Mesenchymal stem cell (in vitro differentiated cells and primary cell): Measurements from ENCODE around the gene SPAG17.

ENCODE experiments used
- DNase-seq: peaks from one replicate; pipeline ENCODE4 v3.0.0-alpha.2; 2013
- H2AFZ ChIP-seq: one replicate; pipeline ENCODE4 v1.6.1; 2013; ENCODE audit warnings: low read depth, mild to moderate bottlenecking, control low read depth, inconsistent platforms, low read length, moderate library complexity
- H2AK5ac ChIP-seq: 2 replicates; pipeline ENCODE4 v1.6.1; 2013; ENCODE audit warnings: low read length, moderate library complexity, mild to moderate bottlenecking, inconsistent platforms; ENCODE audit not compliant: severe bottlenecking
- H2BK120ac ChIP-seq: one replicate; pipeline ENCODE4 v1.6.1; 2013; ENCODE audit warnings: low read depth, mild to moderate bottlenecking, inconsistent platforms, low read length, moderate library complexity
- H2BK12ac ChIP-seq, 2 experiments: one replicate each; pipeline ENCODE4 v1.6.1; 2013; ENCODE audit warnings: inconsistent platforms in 2 of 2, low read length in 2 of 2, mild to moderate bottlenecking in 2 of 2, moderate library complexity in 2 of 2, control low read depth in 1 of 2
- H2BK15ac ChIP-seq: one replicate; pipeline ENCODE4 v1.6.1; 2013; ENCODE audit warnings: mild to moderate bottlenecking, low read depth, inconsistent platforms; ENCODE audit not compliant: poor library complexity, severe bottlenecking
- H2BK5ac ChIP-seq: 2 replicates; pipeline ENCODE4 v1.6.1; 2013; ENCODE audit warnings: low read depth, mild to moderate bottlenecking, low read length, control low read depth, inconsistent platforms; ENCODE audit not compliant: poor library complexity, severe bottlenecking
- H3K14ac ChIP-seq, 2 experiments: one replicate each; pipeline ENCODE4 v1.6.1; 2013; ENCODE audit warnings: inconsistent platforms in 2 of 2, low read length in 2 of 2, control low read depth in 1 of 2, mild to moderate bottlenecking in 1 of 2, moderate library complexity in 1 of 2
- H3K18ac ChIP-seq, 2 experiments: one replicate each; pipeline ENCODE4 v1.6.1; 2013; ENCODE audit warnings: inconsistent platforms in 2 of 2, low read length in 2 of 2, control low read depth in 1 of 2, low read depth in 1 of 2, mild to moderate bottlenecking in 1 of 2
- H3K23ac ChIP-seq, 2 experiments: one replicate each; pipeline ENCODE4 v1.6.1; 2013; ENCODE audit warnings: inconsistent platforms in 2 of 2, low read length in 2 of 2, mild to moderate bottlenecking in 2 of 2, moderate library complexity in 2 of 2, control low read depth in 1 of 2
- H3K27ac ChIP-seq: 2 replicates; pipeline ENCODE4 v1.5.1; 2013; ENCODE audit warnings: mild to moderate bottlenecking, moderate library complexity, low read length, control low read depth, inconsistent platforms; ENCODE audit not compliant: poor library complexity, severe bottlenecking
- H3K27me3 ChIP-seq, 2 experiments: 2 replicates each; pipeline versions ENCODE4 v1.6.1 to v1.7.0; 2013; ENCODE audit warnings: low read length in 2 of 2, mild to moderate bottlenecking in 2 of 2, moderate library complexity in 2 of 2, control low read depth in 1 of 2, inconsistent platforms in 1 of 2; ENCODE audit not compliant: control insufficient read depth in 1 of 2, insufficient read depth in 1 of 2
- H3K36me3 ChIP-seq, 2 experiments: 2 replicates each; pipeline versions ENCODE4 v1.6.1 to v1.7.0; 2013; ENCODE audit warnings: low read length in 2 of 2, control low read depth in 1 of 2, inconsistent platforms in 1 of 2, low read depth in 1 of 2, mild to moderate bottlenecking in 1 of 2; ENCODE audit not compliant: insufficient read depth in 2 of 2, control insufficient read depth in 1 of 2
- H3K4ac ChIP-seq, 2 experiments: one replicate each; pipeline ENCODE4 v1.6.1; 2013; ENCODE audit warnings: inconsistent platforms in 2 of 2, low read length in 2 of 2, mild to moderate bottlenecking in 2 of 2, moderate library complexity in 2 of 2, control low read depth in 1 of 2, low read depth in 1 of 2
- H3K4me1 ChIP-seq: 2 replicates; pipeline ENCODE4 v1.6.1; 2013; ENCODE audit warnings: low read depth, low read length, control low read depth; ENCODE audit not compliant: control insufficient read depth, insufficient read depth
- H3K4me2 ChIP-seq: 2 replicates; pipeline ENCODE4 v1.6.1; 2013; ENCODE audit warnings: low read length, mild to moderate bottlenecking, inconsistent platforms; ENCODE audit not compliant: poor library complexity, severe bottlenecking
- H3K4me3 ChIP-seq, 2 experiments: 2 replicates each; pipeline versions ENCODE4 v1.5.1 to v1.7.0; 2013; ENCODE audit warnings: low read length in 2 of 2, mild to moderate bottlenecking in 2 of 2, control low read depth in 1 of 2, low read depth in 1 of 2; ENCODE audit not compliant: insufficient read depth in 1 of 2
- H3K79me1 ChIP-seq: replicated peaks from 2 replicates; pipeline ENCODE4 v1.6.1; 2013; ENCODE audit warnings: mild to moderate bottlenecking, control low read depth, low read length, inconsistent platforms; ENCODE audit not compliant: poor library complexity, severe bottlenecking
- H3K9ac ChIP-seq: 2 replicates; pipeline ENCODE4 v1.7.0; 2013; ENCODE audit warnings: mild to moderate bottlenecking, low read length, moderate library complexity
- H3K9me3 ChIP-seq: 2 replicates; pipeline ENCODE4 v1.7.0; 2013; ENCODE audit warnings: mild to moderate bottlenecking, low read length; ENCODE audit not compliant: control insufficient read depth
- H4K8ac ChIP-seq: one replicate; pipeline ENCODE4 v1.6.1; 2013; ENCODE audit warnings: inconsistent platforms, mild to moderate bottlenecking, low read length, moderate library complexity
- H4K91ac ChIP-seq: one replicate; pipeline ENCODE4 v1.6.1; 2013; ENCODE audit warnings: mild to moderate bottlenecking, low read length, inconsistent platforms
- WGBS: methylation state at CpG from one replicate; pipeline ENCODE4 v1.1.7; 2013; ENCODE audit warnings: mixed read lengths; 5-methylcytosine and 5-hydroxymethylcytosine counted together

Gene SPAG17

GRCh38 chr1:118043624-118044023, 141.4 kb downstream of the SPAG17 start:
- WGBS, result no CpG with 5 or more reads among the region's 1 CpG

GRCh38 chr1:118042501-118042900, 142.5 kb downstream of the SPAG17 start:
- H3K36me3 ChIP-seq, result no peaks in the 10 kb centered on the region
- 0% methylated on average over 1 of the region's 2 CpGs for WGBS
- DNase-seq, result peak; percentile 1

More at GRCh38 chr1:118043624-118044023, 141.4 kb downstream of the SPAG17 start:
- Histone ChIP-seq H3K9me3 (no peaks in the 10 kb centered on the region), H3K23ac (no peak overlapping the region), H2AK5ac (no peak overlapping the region), H2BK120ac (no peak overlapping the region), H3K4me2 (no peak overlapping the region), H3K27ac (no peak overlapping the region), H3K9ac (no peak overlapping the region), H3K4me1 (no peaks in the 10 kb centered on the region), H3K79me1 (no peaks in the 10 kb centered on the region), H2BK12ac (no peak overlapping the region), H3K27me3 (no peaks in the 10 kb centered on the region), H2AFZ (no peak overlapping the region), H3K4me3 (no peak overlapping the region), H3K18ac (no peak overlapping the region), H2BK15ac (no peak overlapping the region), H4K8ac (no peak overlapping the region), H3K4ac (no peak overlapping the region), H4K91ac (no peak overlapping the region), H3K36me3 (no peaks in the 10 kb centered on the region), H3K14ac (no peak overlapping the region), H2BK5ac (no peak overlapping the region)
- no peak for DNase-seq

GRCh38 chr1:118039170-118039569, 145.9 kb downstream of the SPAG17 start:
- H4K91ac ChIP-seq, result no peak overlapping the region
- H3K4ac ChIP-seq, result no peak overlapping the region
- H3K27ac ChIP-seq, result no peak overlapping the region
- no peaks in the 10 kb centered on the region for H3K4me1 ChIP-seq
- WGBS, result 86% methylated on average over 2 of the region's 3 CpGs
- H3K4me3 ChIP-seq, result no peak overlapping the region
- no peak overlapping the region for H2AFZ ChIP-seq
- no peak overlapping the region for H4K8ac ChIP-seq
- H3K18ac ChIP-seq, result no peak overlapping the region
- no peak overlapping the region for H3K14ac ChIP-seq
- no peak overlapping the region for H2BK15ac ChIP-seq
- no peak overlapping the region for H2BK5ac ChIP-seq
- H3K23ac ChIP-seq, result no peak overlapping the region
- H3K36me3 ChIP-seq, result no peaks in the 10 kb centered on the region
- H3K27me3 ChIP-seq, result no peaks in the 10 kb centered on the region
- H2BK120ac ChIP-seq, result no peak overlapping the region
- no peaks in the 10 kb centered on the region for H3K79me1 ChIP-seq
- H3K9me3 ChIP-seq, result no peaks in the 10 kb centered on the region
- H3K4me2 ChIP-seq, result no peak overlapping the region
- H2BK12ac ChIP-seq, result no peak overlapping the region
- DNase-seq, result no peak
- no peak overlapping the region for H2AK5ac ChIP-seq
- no peak overlapping the region for H3K9ac ChIP-seq

More at GRCh38 chr1:118042501-118042900, 142.5 kb downstream of the SPAG17 start:
- no peaks in the 10 kb centered on the region for H3K79me1 ChIP-seq
- H3K9ac ChIP-seq, result no peak overlapping the region
- H3K23ac ChIP-seq, result no peak overlapping the region
- no peak overlapping the region for H3K27ac ChIP-seq
- H3K4me3 ChIP-seq, result no peak overlapping the region
- no peak overlapping the region for H2BK120ac ChIP-seq
- no peak overlapping the region for H3K4me2 ChIP-seq
- no peak overlapping the region for H3K18ac ChIP-seq
- no peaks in the 10 kb centered on the region for H3K27me3 ChIP-seq
- H2BK15ac ChIP-seq, result no peak overlapping the region
- no peak overlapping the region for H2AK5ac ChIP-seq
- no peak overlapping the region for H3K4ac ChIP-seq
- H2BK12ac ChIP-seq, result no peak overlapping the region
- H4K91ac ChIP-seq, result no peak overlapping the region
- H3K14ac ChIP-seq, result no peak overlapping the region
- H3K4me1 ChIP-seq, result no peaks in the 10 kb centered on the region
- H2BK5ac ChIP-seq, result no peak overlapping the region
- no peak overlapping the region for H2AFZ ChIP-seq
- no peak overlapping the region for H4K8ac ChIP-seq
- no peaks in the 10 kb centered on the region for H3K9me3 ChIP-seq

GRCh38 chr1:118032883-118033282, 152.1 kb downstream of the SPAG17 start:
- Histone ChIP-seq H3K27me3 (no peaks in the 10 kb centered on the region), H3K4me2 (no peak overlapping the region), H2BK5ac (no peak overlapping the region), H3K27ac (no peak overlapping the region), H3K4me3 (no peak overlapping the region), H4K8ac (no peak overlapping the region), H3K9ac (no peak overlapping the region), H3K4me1 (no peaks in the 10 kb centered on the region), H3K36me3 (no peaks in the 10 kb centered on the region), H2AK5ac (no peak overlapping the region), H3K18ac (no peak overlapping the region), H3K79me1 (no peaks in the 10 kb centered on the region), H2BK12ac (no peak overlapping the region), H4K91ac (no peak overlapping the region), H2BK120ac (no peak overlapping the region), H3K9me3 (no peaks in the 10 kb centered on the region), H3K23ac (no peak overlapping the region), H2AFZ (no peak overlapping the region), H3K4ac (no peak overlapping the region), H2BK15ac (no peak overlapping the region), H3K14ac (no peak overlapping the region)
- WGBS, result 67% methylated on average over 1 of the region's 1 CpG
- DNase-seq, result no peak
